NCI-H1105 treated with DMSO at 0.1 percent for 48 hours (cell line): ENCODE results near the gene CDC7.
"Not testable (repeated sequence)": the region's sequence is repeated elsewhere in the genome, so short reads cannot be mapped to it uniquely, and the experiment has no call there.

Experiments used
- DNase-seq: peaks from one replicate; lab custom pipeline; 2025; lab: John Stamatoyannopoulos, UW

CDC7 gene

DNA sequence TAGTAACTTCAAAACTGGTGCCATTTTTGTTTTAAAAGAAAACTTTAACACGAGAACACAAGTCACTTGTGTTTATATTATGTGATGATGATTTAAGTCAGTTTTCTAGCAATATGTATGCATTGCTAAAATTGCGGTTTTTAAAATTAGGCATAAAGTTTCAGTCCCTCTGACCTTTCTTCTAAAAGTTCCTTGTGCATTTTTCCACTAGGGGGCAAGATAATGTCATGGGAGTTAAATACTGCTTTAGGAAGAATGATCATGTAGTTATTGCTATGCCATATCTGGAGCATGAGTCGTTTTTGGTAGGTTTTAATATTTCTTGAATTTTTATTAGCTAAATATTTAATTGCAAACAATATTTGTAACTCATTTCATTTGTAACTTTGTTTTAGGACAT lies 10.7 kb downstream of the CDC7 start:
- peak; percentile 40 for DNase-seq

DNA sequence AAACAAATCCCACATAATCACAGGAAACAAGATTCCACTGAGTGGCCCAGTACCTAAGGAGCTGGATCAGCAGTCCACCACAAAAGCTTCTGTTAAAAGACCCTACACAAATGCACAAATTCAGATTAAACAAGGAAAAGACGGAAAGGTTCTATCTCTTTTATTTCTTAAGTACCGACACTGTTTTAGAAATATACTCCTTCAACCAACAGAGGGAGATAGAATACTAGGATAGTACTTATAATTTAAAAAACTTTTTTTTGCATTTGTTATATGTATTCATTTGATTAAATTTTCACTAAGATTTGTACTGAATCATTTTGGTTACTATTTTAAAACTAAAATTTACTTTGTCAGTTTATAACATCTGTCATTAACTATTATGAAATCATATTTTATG lies 12.5 kb downstream of the CDC7 start:
- peak; percentile 13 for DNase-seq

DNA sequence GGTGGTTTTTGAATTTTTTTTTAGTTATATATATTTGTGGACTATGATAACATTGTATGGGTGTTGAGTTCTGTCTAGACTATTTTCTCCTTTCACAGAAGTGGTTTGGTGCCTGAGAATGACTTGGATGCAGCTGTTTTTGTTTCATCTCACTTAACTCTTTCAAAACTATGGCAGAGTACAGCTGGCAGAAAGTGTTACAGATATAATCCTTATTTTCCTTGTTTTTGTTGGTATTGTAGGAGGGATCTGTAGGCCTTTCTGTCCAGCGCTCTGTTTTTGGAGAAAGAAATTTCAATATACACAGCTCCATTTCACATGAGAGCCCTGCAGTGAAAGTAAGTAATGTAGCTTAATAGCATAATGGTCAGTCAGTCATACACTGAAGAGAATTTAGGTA lies 13.1 kb downstream of the CDC7 start:
- no peak for DNase-seq

DNA sequence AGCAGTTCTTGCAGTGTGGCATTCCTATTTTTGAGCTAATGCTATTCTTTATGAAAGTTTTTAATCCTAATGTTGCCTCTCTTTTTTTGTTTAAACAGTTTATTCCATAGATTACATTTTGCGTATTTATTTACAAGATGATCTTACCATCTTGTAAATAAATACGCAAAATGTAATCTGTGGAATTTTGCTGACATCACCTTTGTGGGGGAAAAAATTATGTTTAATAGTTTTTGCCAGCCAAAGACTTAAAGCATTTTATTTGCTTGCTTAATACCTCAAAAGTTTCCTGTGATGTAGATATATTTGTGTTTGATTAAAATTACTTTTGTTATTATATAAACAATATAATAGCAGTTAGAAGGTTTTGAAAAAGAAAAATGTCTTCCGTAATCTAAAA lies 15.3 kb downstream of the CDC7 start:
- no peak for DNase-seq

DNA sequence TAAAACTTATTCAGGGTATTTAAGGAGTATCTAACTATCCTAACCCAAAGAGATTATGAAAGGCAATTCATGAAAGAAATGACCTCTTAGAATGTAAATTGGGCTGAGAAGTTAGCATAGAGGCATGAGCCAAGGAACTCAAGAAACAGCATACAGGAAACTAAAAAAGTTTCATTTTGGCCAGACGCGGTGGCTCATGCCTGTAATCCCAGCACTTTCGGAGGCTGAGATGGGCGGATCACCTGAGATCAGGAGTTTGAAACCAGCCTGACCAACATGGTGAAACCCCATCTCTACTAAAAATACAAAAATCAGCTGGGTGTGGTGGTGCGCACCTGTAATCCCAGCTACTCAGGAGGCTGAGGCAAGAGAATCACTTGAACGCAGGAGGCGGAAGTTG lies 16.0 kb downstream of the CDC7 start:
- DNase-seq: not testable (repeated sequence)

DNA sequence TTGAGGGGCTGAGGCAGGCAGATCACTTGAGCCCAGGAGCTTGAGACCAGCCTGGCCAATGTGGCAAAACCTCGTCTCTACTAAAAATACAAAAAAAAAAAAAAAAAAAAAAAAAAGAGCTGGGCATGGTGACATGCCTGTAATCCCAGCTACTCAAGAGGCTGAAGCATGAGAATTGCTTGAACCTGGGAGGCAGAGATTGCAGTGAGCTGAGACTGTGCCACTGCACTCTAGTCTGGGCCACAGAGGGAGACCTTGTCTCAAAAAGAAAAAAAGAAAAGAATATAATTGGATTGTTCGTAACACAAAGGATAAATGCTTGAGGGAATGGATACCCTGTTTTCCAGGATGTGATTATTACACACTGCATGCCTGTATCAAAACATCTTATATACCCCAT lies 18.5 kb downstream of the CDC7 start:
- DNase-seq: not testable (repeated sequence)

DNA sequence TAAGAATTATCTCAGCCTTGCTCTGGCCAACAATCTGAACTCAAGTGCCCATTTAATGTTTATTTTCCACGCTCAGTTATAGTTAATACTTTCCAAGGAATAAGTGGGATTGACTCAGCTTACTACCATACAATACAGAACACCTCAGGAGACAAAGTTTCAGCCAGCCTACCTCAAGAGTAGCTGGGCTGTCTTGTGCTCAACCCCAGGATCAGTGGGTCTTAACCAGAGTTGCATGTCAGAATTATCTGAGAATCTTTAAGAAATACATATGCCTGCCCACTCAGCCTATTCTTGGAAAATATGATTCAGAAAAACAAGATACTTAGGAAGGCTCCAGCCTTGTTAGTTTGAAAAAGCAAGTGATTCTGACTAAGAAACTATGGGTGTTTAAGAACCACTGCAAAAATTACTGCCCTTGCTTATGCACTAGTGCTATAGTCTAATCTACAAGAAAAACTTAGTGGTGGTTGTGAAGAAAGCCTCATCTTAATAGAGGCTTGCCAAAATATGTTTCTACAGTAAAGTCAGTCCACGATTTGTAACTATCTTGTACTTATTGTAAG lies 20.4 kb downstream of the CDC7 start:
- no peak for DNase-seq

DNA sequence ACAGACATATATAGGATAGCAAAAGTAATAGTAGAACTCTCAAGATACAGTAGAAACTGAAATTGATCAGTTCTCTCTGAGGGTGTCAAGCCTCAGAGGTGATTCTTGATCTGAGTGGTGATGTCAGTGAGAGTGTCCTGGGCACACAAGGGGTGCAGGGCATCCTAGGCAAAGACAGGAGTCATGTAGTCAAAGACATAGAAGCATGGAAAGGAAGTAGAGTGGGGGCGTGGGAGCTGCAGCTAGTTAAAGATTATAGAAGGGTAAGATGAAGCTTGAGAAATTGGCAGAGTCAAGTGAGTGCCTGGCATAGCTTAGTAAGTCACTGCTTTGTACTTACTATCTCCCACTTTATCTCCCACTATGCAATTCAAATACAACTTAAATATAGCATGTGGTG lies 22.8 kb downstream of the CDC7 start:
- DNase-seq: no peak

DNA sequence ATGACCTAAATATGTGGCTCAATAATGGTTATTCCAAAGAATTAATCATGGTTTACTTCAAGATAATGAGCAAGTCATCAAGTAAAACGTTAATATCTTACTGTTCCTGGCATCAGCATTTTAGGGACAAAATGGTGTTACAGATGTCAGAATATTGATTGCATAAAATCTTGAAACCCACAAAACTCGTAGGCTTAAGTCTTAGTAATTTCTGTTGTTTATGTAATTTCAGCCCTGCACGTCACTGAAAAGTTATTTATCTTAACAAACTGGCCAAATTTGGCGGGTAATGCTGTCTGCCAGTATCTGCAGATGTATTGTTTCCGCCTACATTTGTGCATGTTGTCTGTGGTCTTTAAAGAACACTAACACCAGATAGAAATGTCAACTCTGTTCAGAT lies 25.8 kb downstream of the CDC7 start:
- DNase-seq: no peak

DNA sequence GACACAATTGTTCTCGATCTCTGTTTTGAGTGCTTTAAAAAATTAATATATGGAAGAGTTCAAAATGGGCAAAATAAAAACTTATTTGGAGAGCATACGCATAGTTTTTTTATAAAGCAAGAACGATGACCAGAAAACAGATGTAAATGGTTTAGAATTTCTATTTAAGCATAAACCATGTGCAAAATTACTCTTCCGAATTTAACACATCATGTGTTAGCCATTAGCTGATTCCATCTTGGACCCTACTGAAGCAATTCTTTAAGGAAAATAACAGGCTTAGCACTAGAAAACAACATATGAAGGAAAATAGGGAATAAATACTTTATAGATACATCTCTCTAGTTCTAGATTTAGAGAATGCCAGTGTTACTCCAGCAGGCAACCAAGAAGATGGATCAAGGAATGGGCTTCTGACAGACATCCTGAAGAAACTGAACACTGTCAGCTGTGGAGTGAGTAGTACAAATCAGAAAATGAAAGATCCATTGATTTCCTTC lies 26.7 kb downstream of the CDC7 start:
- no peak for DNase-seq

DNA sequence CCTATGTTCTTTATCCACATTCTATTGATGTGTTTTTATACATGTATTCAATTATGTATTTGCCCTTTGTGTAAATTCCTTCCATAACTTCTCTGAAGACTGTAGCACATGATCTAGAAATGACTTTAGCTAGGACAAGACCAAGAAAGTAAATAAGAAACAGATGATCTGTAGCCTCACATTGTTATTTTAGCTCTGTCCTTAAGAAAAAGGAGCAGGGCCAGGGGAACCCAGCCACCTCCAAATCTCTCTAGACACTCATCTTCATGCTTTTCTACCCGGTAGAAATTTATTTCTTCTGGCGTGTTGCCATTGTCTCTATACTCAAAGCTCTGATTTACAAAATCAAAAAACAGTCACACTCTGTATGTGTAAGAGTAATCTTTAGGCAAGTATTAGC lies 27.1 kb downstream of the CDC7 start:
- no peak for DNase-seq

DNA sequence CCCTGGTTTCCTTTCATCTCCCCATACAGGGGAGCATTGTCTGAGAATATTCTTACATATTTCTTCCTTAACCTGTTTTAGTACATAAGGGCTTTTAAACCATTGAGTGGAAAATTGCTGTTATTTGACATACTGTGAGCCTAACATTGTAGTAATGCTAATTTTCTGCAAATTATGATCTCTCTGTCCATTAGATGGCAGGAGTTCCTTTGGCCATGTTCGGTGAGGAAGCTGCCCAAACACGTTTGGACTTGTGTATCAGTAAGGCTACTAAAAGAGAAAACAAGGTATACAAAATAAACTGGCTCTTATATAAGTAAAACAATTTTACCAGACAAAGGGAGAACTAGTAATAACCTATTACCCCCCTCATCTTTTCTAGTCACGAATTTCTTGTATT lies 29.2 kb downstream of the CDC7 start:
- peak; percentile 20 for DNase-seq

DNA sequence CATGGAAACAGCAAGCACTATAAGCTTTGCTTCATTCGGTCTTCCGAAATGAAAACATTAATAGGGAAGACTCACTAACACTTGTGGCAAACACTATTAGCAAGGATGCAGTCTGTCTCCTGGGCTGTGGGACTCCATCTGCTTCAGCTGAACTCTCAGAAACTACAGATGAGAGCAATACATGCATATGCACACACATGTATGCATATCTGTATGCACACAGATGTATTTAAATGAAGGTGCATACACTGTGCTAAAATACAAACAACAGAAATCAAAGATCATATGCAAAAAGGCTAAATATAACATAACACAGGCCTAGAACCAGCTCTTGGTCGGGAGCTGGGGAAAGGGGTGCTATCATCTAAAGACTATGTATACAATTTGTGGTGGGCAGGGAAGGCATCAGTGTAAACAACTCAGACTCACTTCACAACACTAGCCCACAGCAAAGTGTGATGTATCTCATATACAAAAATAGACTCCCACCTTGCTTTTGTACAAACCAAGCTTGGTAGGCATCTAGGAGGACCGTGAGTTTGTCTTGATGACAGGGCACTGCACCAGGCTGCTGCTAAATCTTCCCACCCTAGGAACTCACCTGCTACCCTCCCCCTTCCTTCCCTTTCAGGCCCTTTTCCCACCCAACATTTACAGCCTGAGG lies 32.8 kb downstream of the CDC7 start:
- DNase-seq: no peak

DNA sequence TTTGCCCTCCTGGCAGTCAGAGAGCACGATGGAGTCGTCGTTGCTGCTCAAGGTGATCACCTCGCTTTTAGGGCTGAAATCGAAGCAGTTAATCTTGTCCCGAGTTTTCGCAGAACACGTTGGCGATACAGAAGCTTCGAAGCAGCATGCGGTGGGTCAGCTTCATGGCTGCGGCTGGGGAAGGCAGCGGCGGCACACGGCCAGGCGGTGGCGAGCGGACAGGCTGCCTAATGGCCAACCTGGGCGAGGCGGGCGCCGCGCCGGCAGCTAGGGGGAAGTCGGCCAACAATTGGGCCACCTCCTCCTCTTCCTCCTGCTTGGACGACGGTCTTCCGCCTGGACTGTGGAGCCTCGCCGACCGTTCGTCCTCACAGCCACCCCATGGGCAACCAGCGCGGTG lies 34.8 kb downstream of the CDC7 start:
- no peak for DNase-seq

DNA sequence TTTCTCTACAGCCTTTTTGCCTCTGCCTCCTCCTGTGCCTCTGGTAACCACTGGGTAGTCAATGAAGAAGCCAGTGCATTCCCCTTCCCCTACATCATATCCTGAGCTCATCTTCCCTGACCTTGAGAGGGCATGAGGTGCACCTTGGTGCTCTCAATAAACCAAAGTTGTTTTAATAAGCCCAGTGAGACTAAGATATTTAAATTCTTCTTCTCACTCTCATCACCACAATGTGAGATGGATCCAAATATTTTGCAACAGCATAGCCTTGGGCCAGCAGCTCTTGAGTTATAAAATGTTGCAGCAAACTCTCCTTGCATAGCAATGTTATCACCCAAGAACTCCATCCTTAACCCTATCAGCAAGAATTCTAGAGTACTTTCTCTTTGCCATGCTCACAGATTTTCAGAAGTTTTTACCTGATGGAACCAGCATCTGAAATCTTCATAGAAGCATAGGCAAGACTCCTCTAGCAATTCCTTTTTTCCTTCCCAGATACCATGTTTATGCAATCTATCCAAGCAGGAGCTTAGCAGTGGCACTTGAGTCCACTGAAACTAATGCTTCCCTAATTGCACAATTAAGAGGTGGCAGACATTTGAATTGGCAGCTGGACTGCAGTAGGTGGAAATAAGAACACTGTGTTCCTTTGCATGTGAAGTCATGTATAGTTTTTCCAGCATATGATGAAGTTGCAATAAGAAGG lies 36.8 kb downstream of the CDC7 start:
- DNase-seq: peak; percentile 61

DNA sequence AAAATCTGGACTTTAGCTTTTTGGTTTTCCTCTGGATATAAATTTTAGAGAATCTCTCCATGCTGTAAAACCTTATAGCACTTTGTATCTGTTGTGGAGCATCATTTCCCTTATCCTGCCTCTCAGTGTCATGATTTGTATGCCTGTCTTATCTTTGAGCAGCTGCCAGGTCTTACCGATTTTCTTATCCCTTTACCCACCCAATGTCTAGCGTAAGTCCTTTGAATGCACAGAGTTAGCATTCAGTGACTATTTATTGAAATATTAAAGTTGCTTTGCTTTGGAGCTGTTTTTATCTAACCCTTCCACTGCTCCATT lies 37.3 kb downstream of the CDC7 start:
- DNase-seq: no peak

DNA sequence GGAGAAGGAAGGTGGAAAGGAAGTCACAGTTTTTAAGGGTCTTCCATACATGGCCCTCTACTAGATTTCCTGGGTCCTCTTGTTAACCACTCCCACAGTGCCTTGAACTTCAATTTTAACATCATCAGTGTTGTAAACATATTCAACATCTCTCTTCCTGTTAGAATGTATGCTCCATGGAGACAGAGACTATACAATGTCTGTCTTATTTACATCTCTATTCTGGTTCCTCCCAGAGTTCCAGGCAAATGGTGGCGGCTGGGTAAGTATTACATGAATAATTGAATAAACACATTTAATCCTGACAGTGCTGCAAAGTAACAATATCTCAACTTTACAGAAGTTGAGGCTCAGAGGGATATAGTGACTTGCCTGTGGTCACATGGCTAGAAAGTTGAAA lies 40.3 kb downstream of the CDC7 start:
- no peak for DNase-seq

DNA sequence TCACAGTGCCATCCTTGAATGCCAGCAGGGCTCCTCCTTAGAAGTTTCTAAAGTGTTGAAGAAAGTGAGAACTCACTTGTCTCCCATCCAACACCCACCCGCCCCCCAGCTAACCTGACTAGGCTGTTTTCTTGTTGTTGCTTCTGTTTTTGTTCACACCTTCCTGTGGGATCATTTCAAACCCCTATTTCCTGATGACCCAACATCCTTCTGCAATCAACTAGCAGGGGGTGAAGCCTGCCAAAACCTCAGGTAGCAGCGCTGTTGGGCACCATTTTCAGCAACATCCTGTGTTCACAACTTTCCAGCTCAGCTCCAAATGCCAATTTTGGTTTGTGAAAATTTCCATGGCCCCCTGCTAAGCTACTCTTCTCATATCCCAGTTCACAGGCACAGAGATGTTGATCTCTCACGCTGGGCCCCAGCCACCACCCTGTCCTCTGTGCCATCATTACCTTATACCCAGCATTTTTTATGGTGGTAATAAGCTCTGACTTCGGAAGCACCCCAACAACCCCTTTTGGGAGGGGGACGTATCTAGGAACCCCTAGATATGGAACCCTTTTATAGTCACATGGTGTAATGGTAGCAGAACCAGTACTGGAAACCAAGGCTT lies 41.4 kb downstream of the CDC7 start:
- no peak for DNase-seq

DNA sequence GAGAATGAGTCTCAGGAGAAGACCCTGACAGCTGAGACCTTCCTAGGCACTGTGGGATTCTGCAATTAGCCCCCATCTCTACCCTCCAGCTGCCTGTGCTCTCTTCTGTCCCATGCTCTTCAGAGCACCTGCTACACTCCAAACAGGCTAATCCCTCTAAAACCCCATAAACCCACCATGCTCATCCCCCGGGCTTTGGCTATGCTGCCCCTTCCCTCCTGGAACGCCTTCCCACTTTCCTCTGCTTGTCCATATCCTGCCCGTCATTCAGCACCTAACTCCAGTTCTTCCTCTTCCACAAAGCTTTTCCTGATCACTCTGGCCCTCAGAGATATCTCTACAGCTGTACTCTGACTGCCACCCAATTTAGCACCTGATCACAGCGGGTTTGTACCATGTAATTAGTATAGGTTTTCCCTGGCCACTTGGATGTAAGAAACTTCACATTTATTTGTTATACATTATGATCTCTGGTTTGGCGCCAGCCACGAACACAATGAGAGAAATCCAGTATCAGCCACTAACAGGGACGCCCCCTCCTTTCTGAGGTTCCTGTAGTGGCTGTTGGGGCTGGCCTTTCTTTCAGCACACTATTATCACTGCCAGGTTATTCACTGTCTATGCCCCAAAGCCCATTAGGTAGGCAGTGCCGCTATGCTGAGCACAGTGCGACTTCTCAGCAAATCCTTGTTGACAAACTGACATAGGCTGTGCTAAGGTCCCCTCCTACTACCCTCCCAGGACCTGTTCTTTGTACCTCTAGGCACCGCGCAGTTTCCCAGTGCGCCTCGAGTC lies 45.1 kb downstream of the CDC7 start:
- no peak for DNase-seq

DNA sequence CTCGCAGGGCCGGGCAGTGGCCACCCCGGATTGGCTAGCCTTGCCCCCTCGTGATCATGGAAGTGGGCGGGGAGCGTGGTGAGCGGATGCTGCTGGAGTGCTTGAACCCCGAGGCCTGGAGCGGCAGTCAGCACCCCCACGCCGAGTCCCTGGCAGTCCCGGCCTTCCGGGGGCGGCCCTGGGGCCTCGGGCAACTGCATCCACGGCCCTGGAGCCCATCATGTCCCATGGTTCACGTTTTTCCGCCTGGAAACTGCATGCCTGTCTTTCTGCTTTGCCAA lies 45.6 kb downstream of the CDC7 start:
- DNase-seq: no peak

DNA sequence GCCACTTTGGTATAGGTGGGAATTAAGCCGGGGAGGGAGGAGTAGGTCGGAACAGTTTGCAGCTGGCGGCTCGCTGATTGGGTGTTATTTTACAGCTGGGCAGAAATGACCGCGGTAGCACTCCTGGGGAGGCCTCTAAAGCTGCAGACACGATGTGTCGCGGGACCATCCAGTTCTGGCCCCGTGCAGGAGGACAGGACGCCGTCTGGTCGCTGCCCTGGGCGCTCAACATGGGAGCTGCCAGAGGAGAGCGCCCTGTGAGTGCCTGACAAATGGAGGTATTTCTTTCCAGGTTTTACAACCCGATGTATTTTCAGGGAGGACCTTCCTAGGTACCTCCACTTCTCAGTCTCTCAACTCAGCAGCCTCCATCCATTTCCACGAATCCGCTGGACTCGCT lies 46.2 kb downstream of the CDC7 start:
- DNase-seq: no peak

DNA sequence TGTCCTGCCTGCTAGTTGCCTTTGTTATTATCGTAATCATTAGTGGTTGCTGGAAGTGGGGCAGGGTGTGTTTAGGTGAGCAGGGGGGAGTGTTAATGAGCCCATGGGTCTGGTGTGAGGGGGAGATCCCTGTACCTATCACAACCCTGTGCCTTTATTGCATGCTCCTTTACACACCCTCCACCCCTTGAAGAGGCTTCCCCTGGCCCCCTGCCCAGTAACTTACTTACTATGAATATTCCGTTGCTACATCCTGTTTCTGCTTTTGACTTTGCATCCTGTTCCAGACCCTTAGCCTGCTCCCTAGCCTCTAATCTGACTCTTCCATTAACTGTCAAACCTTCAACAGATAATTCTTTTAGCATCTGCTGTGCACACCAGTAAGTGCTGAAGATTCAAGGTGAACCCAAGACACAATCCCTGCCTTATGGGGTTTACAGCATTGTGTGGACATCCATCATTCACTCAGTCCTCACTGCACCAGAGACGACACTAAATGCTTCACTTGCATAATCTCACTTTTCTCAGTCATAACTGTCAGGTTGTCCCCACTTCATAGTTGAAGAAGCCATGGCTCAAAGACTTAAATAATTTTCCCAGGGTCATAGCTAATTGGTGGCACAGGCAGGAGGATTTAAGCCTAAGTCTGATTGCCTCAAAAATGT lies 47.9 kb downstream of the CDC7 start:
- DNase-seq: no peak
